Adrenal gland (tissue), 5 donors: Measurements from ENCODE around the gene UCP1.

Experiments
- POLR2A ChIP-seq, 2 donors: fragments of 450-650 bp; IDR thresholded peaks; one replicate each; pipeline ENCODE4 v1.6.1; 2017; ENCODE audit warnings: antibody characterized with exemption in 2 of 2, mild to moderate bottlenecking in 2 of 2, moderate library complexity in 1 of 2
- TF ChIP-seq, protein P1 (sequence below), 6 experiments: fragments of 450-650 bp in 4 of 6; fragments of 200-600 bp in 2 of 6; sonication (generic) in 1 of 6; IDR thresholded peaks; 1 replicate in 5 of 6; 2 replicates in 1 of 6; pipeline versions ENCODE4 v1.5.1 to v1.8.0; 2016 to 2021; ENCODE audit warnings: antibody characterized with exemption in 6 of 6, mild to moderate bottlenecking in 2 of 6, moderate library complexity in 1 of 6
- donor health status: DM: no; HTN: no; CAD: no.

DNA sequence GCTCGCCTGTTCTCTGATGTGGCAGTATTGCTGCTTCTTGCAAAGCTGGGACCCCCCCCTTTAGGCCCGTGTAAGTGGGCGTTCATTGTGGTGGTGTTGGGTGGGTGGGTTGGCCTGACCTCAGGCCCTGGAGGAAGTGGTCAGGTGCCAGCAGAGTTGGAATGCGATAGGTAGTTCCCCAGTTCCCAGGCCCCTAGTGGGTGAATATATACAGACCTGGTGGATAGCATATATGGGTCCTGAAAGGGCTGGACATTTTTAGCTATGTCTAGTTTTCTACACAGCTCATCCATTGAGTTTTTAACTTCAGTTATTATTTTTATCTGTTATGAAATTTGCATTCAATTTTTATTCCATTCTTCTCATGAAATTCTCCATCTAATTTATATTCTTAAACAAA is 35.8 kb upstream of the UCP1 start:
- no peak for TF ChIP-seq POLR2A (IDR thresholded peaks at IDR 0.05)
- TF ChIP-seq, protein P1, sequence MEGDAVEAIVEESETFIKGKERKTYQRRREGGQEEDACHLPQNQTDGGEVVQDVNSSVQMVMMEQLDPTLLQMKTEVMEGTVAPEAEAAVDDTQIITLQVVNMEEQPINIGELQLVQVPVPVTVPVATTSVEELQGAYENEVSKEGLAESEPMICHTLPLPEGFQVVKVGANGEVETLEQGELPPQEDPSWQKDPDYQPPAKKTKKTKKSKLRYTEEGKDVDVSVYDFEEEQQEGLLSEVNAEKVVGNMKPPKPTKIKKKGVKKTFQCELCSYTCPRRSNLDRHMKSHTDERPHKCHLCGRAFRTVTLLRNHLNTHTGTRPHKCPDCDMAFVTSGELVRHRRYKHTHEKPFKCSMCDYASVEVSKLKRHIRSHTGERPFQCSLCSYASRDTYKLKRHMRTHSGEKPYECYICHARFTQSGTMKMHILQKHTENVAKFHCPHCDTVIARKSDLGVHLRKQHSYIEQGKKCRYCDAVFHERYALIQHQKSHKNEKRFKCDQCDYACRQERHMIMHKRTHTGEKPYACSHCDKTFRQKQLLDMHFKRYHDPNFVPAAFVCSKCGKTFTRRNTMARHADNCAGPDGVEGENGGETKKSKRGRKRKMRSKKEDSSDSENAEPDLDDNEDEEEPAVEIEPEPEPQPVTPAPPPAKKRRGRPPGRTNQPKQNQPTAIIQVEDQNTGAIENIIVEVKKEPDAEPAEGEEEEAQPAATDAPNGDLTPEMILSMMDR (IDR thresholded peaks at IDR 0.05) = no peak
